ENCODE measurements around the gene CBX4.

CBX4 gene

DNA sequence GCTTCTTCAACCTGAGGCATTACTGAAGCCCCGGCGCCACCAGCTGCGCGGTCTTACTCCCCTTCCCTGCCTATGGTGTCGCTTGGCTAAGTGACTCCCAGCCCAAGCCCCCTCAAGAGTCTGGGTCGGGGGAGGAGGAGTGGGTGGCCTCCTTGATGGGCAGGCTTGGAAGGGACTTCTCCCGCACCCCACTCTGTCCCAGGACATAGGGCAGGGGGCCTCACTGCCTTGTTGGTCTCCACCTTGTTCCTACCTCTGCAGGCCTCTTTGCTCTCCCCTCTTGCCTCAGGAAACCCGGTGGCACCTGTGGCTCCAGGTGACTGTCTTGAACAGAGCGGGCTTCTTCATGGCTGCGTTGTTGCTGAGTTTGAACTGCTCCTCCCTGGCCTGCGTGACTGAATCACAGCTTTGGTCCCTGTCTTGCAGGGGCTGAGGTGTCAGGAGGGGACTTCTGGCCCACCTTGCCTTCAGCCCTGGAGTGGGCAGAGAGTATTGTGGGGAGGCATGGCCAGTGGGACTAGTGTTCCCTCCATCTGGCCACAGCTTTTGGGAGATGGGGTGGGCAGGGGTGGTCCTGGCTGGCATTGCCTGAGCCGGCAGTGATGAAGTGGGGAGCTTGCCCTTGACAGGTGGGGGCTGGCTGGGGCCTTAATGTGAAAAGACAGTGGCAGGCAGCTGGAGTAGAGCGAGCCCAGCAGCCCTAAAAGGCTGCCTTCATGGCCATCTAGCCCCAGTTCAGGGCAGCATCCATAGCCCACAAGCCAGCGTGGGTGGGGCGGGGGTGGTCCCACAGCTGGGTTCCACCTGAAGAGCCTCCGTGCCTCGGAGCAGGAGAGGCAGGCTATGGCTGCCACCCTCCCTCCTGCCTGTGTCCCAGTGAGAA is 54.0 kb downstream of the CBX4 start:
- no peak overlapping the region for H3K4me3 ChIP-seq
- no peak for DNase-seq (ENCODE audit: low spot score)
- no peak overlapping the region for H3K27ac ChIP-seq
- no peak for TF ChIP-seq CTCF (IDR thresholded peaks at IDR 0.05)

DNA sequence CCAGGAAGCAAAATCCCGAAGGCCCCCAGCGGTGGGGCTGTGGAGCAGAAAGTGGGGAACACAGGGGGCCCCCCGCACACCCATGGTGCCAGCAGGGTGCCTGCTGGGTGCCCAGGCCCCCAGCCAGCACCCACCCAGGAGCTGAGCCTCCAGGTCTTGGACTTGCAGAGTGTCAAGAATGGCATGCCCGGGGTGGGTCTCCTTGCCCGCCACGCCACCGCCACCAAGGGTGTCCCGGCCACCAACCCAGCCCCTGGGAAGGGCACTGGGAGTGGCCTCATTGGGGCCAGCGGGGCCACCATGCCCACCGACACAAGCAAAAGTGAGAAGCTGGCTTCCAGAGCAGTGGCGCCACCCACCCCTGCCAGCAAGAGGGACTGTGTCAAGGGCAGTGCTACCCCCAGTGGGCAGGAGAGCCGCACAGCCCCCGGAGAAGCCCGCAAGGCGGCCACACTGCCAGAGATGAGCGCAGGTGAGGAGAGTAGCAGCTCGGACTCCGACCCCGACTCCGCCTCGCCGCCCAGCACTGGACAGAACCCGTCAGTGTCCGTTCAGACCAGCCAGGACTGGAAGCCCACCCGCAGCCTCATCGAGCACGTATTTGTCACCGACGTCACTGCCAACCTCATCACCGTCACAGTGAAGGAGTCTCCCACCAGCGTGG is 54.8 kb downstream of the CBX4 start:
- DNase-seq (ENCODE audit: low spot score): no peak
- TF ChIP-seq CTCF (IDR thresholded peaks at IDR 0.05): no peak
- H3K27ac ChIP-seq: no peak overlapping the region
- no peak overlapping the region for H3K4me3 ChIP-seq

GRCh38 chr17:79783891-79784290 is 55.3 kb downstream of the CBX4 start:
- H3K27ac ChIP-seq: no peak overlapping the region
- TF ChIP-seq CTCF (IDR thresholded peaks at IDR 0.05): no peak
- DNase-seq (ENCODE audit: low spot score): no peak
- no peak overlapping the region for H3K4me3 ChIP-seq

All from coronary artery (tissue), 2 donors.